Rectal smooth muscle tissue (tissue), 1 donor: ENCODE data around the gene THSD4.
"Not testable (repeated sequence)": the region's sequence is repeated elsewhere in the genome, so short reads cannot be mapped to it uniquely, and the experiment has no call there.

Source experiments
- H3K27ac ChIP-seq: one replicate; pipeline ENCODE4 v1.7.0; 2013; ENCODE audit warnings: low read depth, low read length, inconsistent platforms
- H3K27me3 ChIP-seq: one replicate; pipeline ENCODE4 v1.7.0; 2013; ENCODE audit warnings: low read length; ENCODE audit not compliant: control insufficient read depth, insufficient read depth
- H3K36me3 ChIP-seq: one replicate; pipeline ENCODE4 v1.7.0; 2013; ENCODE audit warnings: low read length; ENCODE audit not compliant: control insufficient read depth, insufficient read depth
- H3K4me1 ChIP-seq: one replicate; pipeline ENCODE4 v1.7.0; 2013; ENCODE audit warnings: low read length; ENCODE audit not compliant: control insufficient read depth, insufficient read depth
- H3K4me3 ChIP-seq: one replicate; pipeline ENCODE4 v1.7.0; 2013; ENCODE audit warnings: low read length
- H3K9ac ChIP-seq: one replicate; pipeline ENCODE4 v1.7.0; 2013; ENCODE audit warnings: low read length

The THSD4 gene

DNA sequence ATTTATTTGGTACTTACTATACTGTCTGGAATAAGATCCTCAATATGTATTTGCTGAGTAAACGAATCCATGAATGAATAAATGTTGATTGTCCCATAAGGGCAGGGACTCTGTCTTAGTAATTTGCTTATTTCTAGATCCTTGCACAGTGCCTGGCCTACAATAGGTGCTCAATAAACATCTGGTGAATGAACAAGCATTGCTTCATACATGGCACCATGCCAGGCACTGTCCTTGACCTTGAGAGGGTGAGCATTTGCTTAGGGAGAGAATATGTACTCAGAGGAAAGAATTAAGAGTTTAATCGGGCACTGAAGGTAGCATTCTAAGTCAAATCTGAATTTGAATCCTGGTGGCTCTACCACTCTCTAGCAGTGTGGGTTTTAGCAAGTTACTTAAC, 282.1 kb downstream of the THSD4 start:
- H3K36me3 ChIP-seq = no peaks in the 10 kb centered on the region
- H3K9ac ChIP-seq = no peak overlapping the region
- no peak overlapping the region for H3K27ac ChIP-seq
- no peak overlapping the region for H3K4me3 ChIP-seq
- no peaks in the 10 kb centered on the region for H3K27me3 ChIP-seq
- no peaks in the 10 kb centered on the region for H3K4me1 ChIP-seq

DNA sequence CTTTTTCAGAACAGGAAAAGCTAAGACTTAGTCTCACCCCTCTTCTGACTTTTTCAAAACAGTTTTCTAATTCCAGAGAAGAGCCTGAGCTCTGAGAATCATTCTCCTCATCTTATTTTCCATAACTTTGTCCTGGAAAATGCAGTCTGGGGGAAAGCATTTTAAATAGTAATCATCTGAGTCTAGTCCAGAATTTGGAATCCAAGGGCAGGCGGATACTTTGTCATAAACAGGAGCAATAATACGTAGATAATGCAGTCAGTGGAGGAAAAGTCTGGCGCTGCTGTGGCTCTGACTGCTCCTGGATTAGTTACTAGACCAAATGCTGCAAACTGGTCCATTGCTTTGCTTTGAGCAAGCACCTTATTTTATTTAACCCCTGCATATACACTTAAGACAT, 285.0 kb downstream of the THSD4 start:
- Histone ChIP-seq H3K27me3 (no peaks in the 10 kb centered on the region), H3K9ac (no peak overlapping the region), H3K36me3 (no peaks in the 10 kb centered on the region), H3K4me3 (no peak overlapping the region), H3K27ac (no peak overlapping the region), H3K4me1 (no peaks in the 10 kb centered on the region)

DNA sequence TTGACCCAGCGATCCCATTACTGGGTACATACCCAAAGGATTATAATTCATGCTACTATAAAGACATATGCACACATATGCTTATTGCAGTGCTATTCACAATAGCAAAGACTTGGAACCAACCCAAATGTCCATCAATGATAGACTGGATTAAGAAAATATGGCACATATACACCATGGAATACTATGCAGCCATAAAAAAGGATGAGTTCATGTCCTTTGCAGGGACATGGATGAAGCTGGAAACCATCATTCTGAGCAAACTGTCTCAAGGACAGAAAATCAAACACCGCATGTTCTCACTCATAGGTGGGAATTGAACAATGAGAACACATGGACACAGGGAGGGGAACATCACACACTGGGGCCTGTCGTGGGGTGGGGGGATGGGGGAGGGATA, 286.5 kb downstream of the THSD4 start:
- H3K4me1 ChIP-seq, H3K36me3 ChIP-seq, H3K27me3 ChIP-seq, H3K27ac ChIP-seq, H3K9ac ChIP-seq, H3K4me3 ChIP-seq: not testable (repeated sequence)

DNA sequence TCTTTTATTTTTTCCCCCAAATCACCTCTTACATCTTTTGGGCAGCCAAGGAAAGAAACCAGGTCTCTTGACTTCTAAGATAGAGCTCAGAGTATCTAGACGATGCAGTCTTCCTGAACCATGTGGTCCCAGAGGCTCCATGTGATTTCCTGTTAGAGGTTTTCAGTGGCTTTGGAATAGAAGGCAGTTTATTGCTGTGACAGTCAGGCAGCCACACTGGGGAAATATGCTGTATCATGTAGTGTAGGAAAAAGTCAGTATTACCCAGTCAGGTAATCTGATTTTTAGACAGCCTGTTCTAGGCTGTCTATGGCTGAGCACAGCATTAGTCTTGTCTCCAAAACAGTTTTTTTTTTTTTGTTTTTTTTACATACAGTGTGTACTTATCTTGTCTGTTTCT, 294.3 kb downstream of the THSD4 start:
- Histone ChIP-seq H3K4me1 (no peaks in the 10 kb centered on the region), H3K27me3 (no peaks in the 10 kb centered on the region), H3K9ac (no peak overlapping the region), H3K4me3 (no peak overlapping the region), H3K27ac (no peak overlapping the region), H3K36me3 (no peaks in the 10 kb centered on the region)

DNA sequence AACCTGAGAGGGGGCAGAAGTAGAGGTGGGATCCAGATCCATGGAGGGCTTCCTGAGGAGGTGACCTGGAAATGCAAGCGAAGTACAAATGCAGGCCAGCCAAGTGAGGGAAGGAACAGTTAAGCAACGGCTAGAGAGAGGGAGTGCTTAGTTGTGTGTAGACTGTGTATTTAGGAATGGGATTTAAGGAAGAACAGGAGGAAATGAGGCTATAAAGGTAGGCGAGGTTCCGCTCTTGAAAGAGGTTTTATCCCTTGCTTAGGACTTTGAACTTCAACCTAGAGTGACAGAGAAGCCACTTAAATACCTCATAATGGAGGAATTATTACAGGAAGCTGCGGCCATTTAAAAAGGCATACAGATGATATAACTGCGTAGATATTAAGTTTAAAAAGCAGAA, 295.1 kb downstream of the THSD4 start:
- H3K27me3 ChIP-seq = no peaks in the 10 kb centered on the region
- no peaks in the 10 kb centered on the region for H3K4me1 ChIP-seq
- no peak overlapping the region for H3K9ac ChIP-seq
- no peaks in the 10 kb centered on the region for H3K36me3 ChIP-seq
- no peak overlapping the region for H3K4me3 ChIP-seq
- no peak overlapping the region for H3K27ac ChIP-seq

DNA sequence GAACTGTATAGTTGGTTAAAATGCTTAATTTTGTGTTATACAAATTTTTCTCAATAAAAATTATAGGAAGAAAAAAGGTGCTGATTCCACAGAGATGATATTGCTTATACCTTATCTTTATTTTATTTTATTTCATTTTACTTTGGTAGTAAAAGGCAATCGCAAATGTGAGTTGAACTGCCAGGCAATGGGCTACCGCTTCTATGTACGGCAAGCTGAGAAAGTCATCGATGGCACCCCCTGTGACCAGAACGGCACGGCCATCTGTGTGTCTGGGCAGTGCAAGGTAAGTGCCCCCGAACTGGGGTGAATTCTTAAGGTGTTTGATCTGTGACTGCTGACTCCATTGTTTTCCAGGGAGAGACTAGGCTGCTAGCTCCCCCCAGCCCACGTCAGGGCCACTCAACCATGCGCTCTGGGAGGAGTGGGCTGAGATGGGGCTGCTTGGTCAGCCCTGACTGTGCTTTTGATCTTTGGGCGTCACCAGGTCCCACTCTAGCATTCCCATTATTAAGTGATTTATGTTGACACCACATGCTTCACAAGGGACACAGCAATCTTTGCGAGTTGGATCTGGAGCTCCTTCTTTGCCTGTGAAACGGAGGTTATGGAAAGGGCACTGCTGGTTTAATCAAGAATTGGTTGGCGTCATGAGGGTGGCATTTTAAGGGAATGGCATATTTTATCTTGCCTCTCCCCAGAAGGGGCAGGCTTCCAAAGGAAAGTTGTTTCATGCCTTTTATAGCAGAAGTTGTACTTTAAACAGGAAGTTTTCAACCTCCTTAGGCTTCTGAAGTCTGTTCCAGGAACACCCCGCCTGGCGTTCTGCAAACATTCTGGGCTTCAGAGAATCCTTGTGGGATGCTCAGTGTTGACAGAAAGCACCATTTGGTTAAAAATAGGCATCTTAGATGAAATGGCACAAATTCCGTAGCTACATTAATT, 296.5 kb downstream of the THSD4 start:
- H3K4me1 ChIP-seq = no peaks in the 10 kb centered on the region
- H3K4me3 ChIP-seq = peak overlapping the region; percentile 9
- no peak overlapping the region for H3K27ac ChIP-seq
- H3K36me3 ChIP-seq = no peaks in the 10 kb centered on the region
- no peaks in the 10 kb centered on the region for H3K27me3 ChIP-seq
- no peak overlapping the region for H3K9ac ChIP-seq

DNA sequence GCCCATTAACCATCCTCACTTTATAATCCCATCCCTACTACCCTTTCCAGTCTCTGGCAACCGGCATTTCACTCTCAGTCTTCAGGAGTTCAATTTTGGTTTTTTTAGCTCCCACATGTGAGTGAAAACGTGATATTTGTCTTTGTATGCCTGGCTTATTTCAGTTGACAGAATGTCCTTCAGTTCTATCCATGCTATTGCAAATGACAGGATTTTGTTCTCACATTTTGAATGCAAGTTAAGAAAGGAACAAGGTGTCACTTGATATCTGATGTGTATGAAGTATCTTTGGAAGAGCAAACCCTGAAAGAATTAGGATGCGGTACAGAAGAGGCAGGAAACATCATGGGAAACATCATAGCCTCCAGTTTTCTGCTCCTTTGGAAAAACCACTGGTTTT, 298.1 kb downstream of the THSD4 start:
- Histone ChIP-seq H3K4me3 (no peak overlapping the region), H3K27ac (no peak overlapping the region), H3K36me3 (no peaks in the 10 kb centered on the region), H3K27me3 (no peaks in the 10 kb centered on the region), H3K4me1 (no peaks in the 10 kb centered on the region), H3K9ac (no peak overlapping the region)

DNA sequence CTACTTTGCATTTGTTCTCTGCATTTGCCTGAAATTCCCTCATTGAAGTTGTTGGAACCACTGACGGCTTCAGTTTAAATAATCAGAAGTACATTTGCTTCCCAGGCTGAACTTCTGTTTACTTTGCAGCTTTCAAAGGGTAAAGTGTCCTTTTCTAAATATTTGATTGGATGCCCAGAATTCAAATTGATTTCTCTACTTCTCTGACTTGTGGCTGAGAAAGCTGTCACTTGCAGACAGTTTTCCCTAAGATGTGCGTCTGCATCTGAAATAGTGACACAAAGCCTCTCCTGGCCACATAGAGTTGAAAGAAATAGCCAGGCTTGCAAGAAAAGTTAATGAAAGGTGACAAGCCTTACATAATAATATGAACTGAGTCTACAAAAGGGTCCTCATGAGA, 299.6 kb downstream of the THSD4 start:
- Histone ChIP-seq H3K4me1 (no peaks in the 10 kb centered on the region), H3K27me3 (no peaks in the 10 kb centered on the region), H3K27ac (no peak overlapping the region), H3K36me3 (no peaks in the 10 kb centered on the region), H3K9ac (no peak overlapping the region), H3K4me3 (no peak overlapping the region)

DNA sequence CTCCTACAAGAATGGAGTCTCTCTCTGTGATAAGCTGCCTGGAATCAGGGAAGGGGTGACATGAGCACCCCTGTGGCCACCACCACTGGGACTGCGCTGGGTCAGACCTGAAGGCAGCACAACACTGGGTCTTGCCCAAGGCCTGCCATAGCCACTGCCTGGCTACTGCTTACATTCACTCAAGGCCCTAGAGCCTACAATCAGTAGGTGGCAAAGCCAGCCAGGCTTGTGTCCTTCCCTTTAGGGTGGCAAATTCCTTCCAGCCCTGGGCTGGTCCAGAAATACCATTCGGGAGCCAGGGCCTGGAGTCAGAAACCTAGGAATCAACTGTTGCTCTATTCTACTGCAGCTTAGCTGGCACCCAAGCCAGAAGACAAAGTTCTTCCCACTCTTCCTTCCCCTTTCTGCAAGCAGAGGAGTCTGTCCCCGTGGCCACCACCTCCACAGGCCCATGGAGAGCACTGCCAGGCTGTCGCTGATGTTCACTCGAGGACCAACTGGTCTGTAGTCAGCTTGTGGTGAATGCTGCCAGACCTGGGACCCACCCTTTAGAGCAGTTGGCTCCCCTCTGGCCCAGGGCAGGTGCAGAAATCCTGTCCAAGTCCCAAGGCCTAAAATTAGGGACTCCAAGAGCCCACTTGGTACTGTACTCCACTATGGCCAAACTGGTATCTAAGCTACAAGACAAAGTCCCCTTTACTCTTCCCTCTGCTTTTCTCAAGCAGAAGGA, 307.4 kb downstream of the THSD4 start:
- H3K9ac ChIP-seq = no peak overlapping the region

DNA sequence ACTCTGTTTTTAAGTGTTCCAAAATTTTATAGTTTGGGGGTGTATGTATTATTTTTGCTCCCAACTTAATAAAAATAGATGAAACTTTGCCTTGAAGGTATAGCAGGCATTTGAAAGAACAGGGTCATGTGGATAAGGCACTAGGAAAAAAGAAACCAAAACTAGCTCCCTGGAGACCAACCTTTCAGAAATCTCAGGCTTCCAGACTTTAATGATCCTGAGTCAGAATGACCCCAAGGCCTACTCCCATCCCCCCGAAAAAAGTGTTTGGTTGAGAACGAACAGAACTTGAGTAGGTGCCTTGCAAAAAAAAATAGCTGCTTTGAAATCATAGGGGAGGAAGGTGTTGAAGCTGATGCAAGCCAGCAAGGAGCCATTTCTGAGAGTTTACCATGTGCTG, 309.5 kb downstream of the THSD4 start:
- H3K4me1 ChIP-seq = no peaks in the 10 kb centered on the region
- no peaks in the 10 kb centered on the region for H3K27me3 ChIP-seq

More for the DNA sequence above, 307.4 kb downstream of the THSD4 start:
- Histone ChIP-seq H3K27ac (no peak overlapping the region), H3K27me3 (no peaks in the 10 kb centered on the region), H3K36me3 (no peaks in the 10 kb centered on the region), H3K4me3 (no peak overlapping the region), H3K4me1 (no peaks in the 10 kb centered on the region)

DNA sequence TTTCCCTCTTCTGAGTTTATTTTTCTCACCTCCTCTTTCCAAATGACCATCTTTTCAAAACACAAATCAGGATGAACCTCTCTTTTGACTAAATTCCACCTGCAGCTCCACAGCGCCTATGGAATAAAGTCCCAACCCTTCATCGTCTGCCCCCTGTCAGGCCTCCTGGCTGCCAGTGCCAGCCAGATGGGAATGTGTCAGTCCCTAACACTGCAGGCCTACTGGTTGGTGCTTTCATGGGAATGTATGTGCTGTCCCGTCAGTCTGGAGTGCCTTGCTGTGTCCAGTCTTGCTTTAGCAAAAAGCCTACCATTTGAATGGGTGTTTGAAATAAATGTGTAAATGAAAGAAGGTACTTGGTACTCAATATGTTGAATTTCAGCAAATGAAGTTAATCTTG, 310.1 kb downstream of the THSD4 start:
- no peak overlapping the region for H3K9ac ChIP-seq
- H3K27ac ChIP-seq = no peak overlapping the region
- H3K36me3 ChIP-seq = no peaks in the 10 kb centered on the region
- H3K4me3 ChIP-seq = no peak overlapping the region
- no peaks in the 10 kb centered on the region for H3K4me1 ChIP-seq
- H3K27me3 ChIP-seq = no peaks in the 10 kb centered on the region

More for the DNA sequence above, 309.5 kb downstream of the THSD4 start:
- H3K9ac ChIP-seq = no peak overlapping the region
- no peak overlapping the region for H3K4me3 ChIP-seq
- H3K36me3 ChIP-seq = no peaks in the 10 kb centered on the region
- H3K27ac ChIP-seq = no peak overlapping the region

DNA sequence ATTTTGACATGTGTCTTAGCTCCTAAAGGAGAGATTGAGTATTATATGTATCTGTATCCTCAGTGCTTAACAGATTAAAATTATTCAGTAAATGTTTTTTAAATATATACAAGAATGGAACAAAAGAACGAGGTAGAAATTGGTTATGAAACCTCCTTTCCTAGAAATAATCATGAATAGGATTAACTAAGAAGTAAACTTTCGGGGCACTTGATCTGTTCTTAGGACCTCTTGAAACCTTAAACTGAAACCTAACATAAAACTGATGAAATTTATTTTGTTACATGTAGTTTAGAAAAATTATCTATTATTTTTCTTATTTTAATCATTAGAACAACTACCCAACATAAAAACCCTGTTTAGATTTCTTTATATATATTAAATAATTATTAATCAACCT, 311.5 kb downstream of the THSD4 start:
- no peaks in the 10 kb centered on the region for H3K4me1 ChIP-seq
- no peak overlapping the region for H3K4me3 ChIP-seq
- no peak overlapping the region for H3K9ac ChIP-seq
- H3K27ac ChIP-seq = no peak overlapping the region
- H3K36me3 ChIP-seq = no peaks in the 10 kb centered on the region
- no peaks in the 10 kb centered on the region for H3K27me3 ChIP-seq
